GM18520 (cell line): ENCODE results near the gene CEP250.
A peak's percentile ranks its signal among the peaks of the same experiment; 100 is the strongest.
"Not testable (repeated sequence)": the region's sequence is repeated elsewhere in the genome, so short reads cannot be mapped to it uniquely, and the experiment has no call there.

Experiments used
- ATAC-seq: cut with Tn5 transposase; IDR thresholded peaks from one replicate; pipeline ENCODE4 v1.9.1; 2021; ENCODE audit not compliant: unreplicated experiment

The CEP250 gene

DNA sequence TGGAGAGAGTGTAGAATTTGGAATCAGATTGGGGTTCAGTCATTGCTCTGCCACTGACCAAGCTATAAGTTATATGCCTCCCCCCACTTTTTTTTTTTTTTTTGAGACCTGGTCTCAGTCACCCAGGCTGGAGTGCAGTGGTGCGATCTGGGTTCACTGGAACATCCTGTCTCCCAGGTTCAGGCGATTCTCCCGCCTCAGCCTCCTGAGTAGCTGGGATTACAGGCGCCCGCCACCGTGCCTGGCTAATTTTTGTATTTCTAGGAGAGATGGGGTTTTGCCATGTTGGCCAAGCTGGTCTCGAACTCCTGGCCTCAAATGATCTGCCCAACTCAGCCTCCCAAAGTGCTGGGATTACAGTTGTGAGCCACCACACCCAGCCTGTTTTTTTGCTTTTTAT, 1.3 kb downstream of the CEP250 start:
- ATAC-seq, result not testable (repeated sequence)

GRCh38 chr20:35457539-35457938, 2.1 kb downstream of the CEP250 start:
- ATAC-seq, result not testable (repeated sequence)

- no peak for ATAC-seq
Measured at GRCh38 chr20:35458388-35458787, 3.0 kb downstream of the CEP250 start.

- ATAC-seq, result no peak
Measured at GRCh38 chr20:35461620-35462019, 6.2 kb downstream of the CEP250 start.

GRCh38 chr20:35462351-35462750, 7.0 kb downstream of the CEP250 start:
- no peak for ATAC-seq

DNA sequence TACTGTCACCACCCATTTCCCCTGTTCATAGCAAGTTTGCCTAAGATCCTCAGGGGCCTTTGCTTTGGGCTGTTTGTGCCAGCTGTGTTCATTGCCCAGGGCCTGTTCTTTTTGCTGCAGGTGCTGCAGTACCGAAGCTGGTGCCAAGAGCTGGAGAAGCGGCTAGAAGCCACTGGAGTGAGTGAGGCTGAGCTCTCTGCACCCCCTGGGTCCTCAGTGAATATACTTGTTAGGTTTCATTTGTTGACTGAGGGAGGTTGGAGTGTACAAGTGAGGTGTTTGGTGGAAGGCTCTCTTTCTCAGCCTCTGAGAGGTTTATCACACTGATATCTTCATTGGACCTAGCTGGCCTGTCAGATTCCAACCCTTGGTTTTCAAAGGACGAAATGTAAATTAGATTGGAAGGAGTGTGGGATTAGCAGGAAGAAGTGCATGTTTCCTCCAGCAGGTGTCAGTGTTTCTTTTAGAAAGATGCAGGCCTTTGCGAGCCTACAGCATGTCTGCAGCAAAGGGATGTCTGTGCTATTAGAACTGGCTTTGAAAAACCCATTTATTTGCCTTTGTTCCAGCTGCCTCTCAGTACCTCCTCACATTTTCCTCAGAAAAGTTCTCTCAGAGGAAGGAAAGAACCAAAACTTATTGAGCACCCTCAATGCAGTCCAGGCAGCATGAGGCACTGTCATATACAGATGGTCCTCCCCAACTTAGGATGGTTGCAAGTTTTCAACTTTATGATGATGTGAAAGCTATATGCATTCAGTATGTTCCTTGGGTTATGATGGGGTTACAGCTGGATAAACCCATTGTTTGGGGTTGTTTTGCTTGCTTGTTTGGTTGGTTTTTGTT, 8.3 kb downstream of the CEP250 start:
- no peak for ATAC-seq

GRCh38 chr20:35465976-35466375, 10.6 kb downstream of the CEP250 start:
- ATAC-seq, result no peak

DNA sequence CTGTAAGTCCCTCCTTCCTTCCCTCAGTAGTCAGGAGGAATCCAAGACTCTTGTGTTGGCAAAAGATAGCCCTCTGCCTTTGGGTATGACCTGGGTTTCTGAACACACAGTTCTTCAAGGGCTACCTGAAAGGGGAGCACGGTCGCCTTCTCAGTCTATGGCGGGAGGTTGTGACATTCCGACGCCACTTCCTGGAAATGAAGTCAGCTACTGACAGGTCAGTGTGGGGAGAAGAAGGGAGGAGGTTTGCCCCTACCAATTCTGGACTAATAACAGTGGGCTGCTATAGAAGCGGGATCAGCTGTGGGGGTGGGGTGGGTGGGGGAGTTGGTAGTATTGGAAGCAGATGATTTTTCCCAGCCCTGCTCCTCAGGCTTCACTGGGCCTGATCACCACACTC, 11.5 kb downstream of the CEP250 start:
- no peak for ATAC-seq

DNA sequence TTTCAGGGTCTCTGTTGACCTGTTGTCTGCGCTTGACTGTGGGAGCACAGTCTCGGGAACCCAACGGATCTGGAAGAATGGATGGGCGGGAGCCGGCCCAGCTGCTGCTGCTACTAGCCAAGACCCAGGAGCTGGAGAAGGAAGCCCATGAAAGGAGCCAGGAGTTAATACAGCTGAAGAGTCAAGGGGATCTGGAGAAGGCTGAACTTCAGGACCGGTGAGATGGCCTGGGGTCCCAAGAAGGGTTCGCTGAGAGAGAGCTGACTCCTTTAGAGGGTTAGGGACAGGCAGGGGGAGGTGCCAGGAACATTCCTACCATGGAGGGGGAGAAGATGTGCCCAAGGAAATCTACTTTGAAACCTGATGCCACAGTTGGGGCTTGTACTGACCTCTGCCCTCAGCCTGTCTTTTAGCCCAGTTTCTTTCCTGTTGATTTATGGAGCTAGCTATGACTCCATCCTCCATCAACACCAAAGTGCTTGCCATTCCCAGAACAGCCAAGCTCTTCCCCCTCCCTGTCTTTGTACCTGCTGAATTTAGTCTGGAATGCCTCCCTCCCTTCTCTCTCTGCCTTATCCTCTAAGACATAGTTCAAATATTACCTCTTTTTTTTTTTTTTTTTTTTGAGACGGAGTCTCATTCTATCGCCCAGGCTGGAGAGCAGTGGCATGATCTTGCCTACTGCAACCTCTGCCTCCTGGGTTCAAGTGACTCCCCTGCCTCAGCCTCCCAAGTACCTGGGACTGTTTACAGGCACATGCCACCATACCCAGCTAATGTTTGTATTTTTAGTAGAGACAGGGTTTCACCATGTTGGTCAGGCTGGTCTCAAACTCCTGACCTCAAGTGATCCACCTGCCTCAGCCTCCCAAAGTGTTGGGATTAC, 12.2 kb downstream of the CEP250 start:
- ATAC-seq, result no peak

DNA sequence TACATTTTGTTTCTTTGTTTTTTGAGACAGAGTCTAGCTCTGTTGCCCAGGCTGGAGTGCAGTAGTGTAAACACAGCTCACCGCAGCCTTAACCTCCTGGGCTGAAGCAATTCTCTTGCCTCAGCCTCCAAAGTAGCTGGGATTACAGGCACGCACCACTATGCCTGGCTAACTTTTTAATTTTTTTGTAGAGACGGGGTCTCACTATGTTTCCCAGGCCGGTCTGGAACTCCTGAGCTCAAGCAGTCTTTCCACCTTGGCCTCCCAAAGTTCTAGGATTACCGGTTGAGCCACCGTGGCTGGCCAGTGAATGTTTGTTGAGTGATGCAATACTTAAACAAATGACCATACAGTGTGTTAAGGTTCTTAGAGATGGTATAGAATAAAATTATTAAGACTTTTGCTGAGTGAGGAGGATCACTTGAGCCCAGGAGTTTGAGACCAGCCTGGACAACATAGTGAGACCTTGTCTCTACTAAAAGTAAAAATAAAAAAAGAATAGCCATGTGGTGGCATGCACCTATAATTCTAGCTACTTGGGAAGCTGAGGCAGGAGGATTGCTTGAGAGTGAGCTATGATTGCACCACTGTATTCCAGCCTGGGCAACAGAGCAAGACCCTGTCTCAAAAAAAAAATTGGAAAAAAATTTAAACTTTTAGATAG, 13.4 kb downstream of the CEP250 start:
- ATAC-seq, result no peak

- no peak for ATAC-seq
Measured at GRCh38 chr20:35472209-35472608, 16.8 kb downstream of the CEP250 start.

- ATAC-seq, result no peak
Measured at GRCh38 chr20:35473684-35474083, 18.3 kb downstream of the CEP250 start.

DNA sequence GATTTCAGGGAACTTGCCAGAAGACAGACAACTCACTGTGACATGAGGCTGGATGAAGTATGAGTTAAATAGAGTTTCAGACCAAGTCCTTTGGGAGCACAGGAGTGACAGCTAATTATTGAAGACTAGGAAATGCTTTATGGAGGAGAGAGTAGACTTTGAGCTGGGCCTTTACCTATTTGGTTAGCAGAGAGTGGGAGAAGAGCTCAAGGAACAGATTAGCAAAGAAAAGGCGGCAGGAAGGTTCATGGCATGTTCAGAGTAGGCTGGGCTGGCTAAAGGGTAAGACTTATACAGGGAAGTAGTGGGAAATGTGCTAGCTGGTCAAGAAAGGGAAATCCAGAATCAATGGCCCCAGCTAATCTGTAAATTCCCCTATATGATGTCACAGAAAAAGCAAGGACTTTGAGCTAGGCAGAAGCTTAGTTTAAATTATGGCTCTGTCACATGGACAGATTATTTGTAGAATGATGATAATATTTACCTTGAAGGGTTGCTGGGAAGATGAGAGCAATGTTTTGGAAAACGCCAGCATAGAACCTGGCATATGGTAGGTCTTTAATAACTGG, 19.0 kb downstream of the CEP250 start:
- no peak for ATAC-seq

DNA sequence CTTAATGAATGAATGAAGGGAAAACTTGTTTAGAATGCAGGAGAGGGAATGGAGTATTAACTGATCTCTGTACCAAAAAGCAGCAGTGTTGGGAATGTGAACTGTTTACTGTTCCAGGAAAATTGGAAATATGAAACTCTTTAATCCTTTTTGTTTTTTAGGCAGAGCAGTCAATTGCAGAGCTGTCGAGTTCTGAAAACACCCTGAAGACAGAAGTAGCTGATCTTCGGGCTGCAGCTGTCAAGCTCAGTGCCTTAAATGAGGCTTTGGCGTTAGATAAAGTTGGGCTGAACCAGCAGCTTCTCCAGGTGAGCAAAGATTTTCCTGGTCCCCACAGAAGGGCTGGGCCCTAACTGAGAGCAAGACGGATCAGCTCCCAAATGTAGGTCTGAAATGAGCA, 20.9 kb downstream of the CEP250 start:
- no peak for ATAC-seq

GRCh38 chr20:35478804-35479472, 23.5 kb downstream of the CEP250 start:
- no peak for ATAC-seq

DNA sequence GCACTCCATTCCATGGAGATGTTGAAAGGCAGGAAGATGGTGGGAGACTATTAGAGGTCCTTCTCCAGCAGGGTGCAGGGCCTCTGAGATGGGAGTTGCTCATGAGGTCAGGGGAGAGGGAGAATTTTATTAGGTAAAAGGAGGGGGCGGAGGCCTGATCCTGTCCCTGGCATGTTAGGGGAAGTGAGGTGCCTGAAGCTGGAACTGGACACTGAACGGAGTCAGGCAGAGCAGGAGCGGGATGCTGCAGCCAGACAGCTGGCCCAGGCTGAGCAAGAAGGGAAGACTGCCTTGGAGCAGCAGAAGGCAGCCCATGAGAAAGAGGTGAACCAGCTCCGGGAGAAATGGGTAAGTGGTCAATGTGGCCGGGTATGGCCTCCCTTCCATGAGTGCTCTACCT, 24.4 kb downstream of the CEP250 start:
- no peak for ATAC-seq

DNA sequence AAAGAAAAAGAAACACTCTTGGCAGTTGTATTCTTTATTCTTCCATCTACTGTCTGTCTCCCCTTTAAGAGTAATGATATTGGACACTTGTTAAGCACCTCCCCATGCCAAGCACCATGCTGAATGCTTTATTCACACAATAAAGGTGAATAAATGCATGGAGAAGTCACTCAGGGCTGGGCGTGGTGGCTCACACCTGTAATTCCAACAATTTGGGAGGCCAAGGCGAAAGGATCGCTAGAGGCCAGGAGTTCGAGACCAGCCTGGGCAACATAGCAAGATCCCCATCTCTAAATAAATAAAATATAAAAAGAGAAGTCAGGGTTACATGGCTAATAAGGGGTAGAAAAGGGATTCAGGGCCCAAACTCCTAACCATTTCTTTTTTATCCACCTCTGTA, 32.1 kb downstream of the CEP250 start:
- ATAC-seq, result no peak

GRCh38 chr20:35489717-35490116, 34.3 kb downstream of the CEP250 start:
- ATAC-seq, result no peak

DNA sequence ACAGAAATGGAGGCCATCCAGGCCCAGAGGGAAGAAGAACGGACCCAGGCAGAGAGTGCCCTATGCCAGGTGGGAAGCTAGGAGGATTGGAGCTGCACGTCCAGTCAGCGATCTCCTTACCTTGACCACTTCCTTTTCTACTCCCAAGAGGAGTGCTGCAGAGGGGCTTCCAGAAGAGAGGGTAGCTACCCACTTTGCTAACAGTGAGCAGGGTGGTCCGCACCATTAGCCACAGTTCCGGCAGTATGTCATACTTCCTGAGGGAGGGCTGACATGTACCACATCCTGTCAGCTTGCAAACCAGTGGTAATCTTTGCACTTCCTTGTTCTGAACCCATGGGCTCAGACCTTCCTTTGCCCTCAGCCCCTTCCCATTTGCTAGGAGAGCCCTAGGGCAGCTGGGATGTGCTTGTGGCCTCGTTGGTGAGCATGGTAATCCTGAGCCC, 35.4 kb downstream of the CEP250 start:
- ATAC-seq, result peak; percentile 78

- ATAC-seq, result no peak
Measured at GRCh38 chr20:35491823-35492222, 36.4 kb downstream of the CEP250 start.

GRCh38 chr20:35492352-35492751, 37.0 kb downstream of the CEP250 start:
- no peak for ATAC-seq
